H1 (cell line): ENCODE results near the gene CPED1. TPM values are rescaled to one million over a fixed set of nuclear protein-coding genes. Genes with fewer than 3 reads are reported as not detected.

Source experiments
- CTCF ChIA-PET: fragments of 300-600 bp; sonication (Branson Sonifier 250); formaldehyde crosslinking; loops from one replicate; lab custom pipeline; 2021; ENCODE audit not compliant: partially characterized antibody; lab: Charles Lee
- POLR2A ChIA-PET: fragments of 300-600 bp; sonication (Branson Sonifier 250); formaldehyde crosslinking; loops from one replicate; lab custom pipeline; 2021; ENCODE audit warnings: inconsistent platforms; ENCODE audit not compliant: partially characterized antibody; lab: Charles Lee
- DNase-seq, 2 experiments: peaks; one replicate each; pipeline versions ENCODE4 v3.0.0 to v3.0.0-alpha.2; 2010 to 2022; ENCODE audit warnings: low spot score in 2 of 2, low read depth in 1 of 2, mixed read lengths in 1 of 2
- FAIRE-seq: peaks from 2 replicates; lab custom pipeline; 2011; peaks lifted over from hg19 to GRCh38; lab: Jason Lieb, UNC
- H2AFZ ChIP-seq: 2 replicates; pipeline ENCODE4 v1.8.1; 2012; ENCODE audit warnings: low read length, inconsistent platforms
- H2AK5ac ChIP-seq: 2 replicates; pipeline ENCODE4 v1.6.1; 2013; ENCODE audit warnings: low read depth, low read length
- H2BK120ac ChIP-seq: replicated peaks from 2 replicates; pipeline ENCODE3; 2013; ENCODE audit warnings: low read depth, low read length, inconsistent platforms
- H2BK12ac ChIP-seq: 2 replicates; pipeline ENCODE4 v1.6.1; 2013; ENCODE audit warnings: low read depth, low read length
- H2BK15ac ChIP-seq: 2 replicates; pipeline ENCODE4 v1.6.1; 2013; ENCODE audit warnings: low read length
- H2BK20ac ChIP-seq: 2 replicates; pipeline ENCODE4 v1.6.1; 2013; ENCODE audit warnings: low read length
- H2BK5ac ChIP-seq: 2 replicates; pipeline ENCODE4 v1.6.1; 2013; ENCODE audit warnings: low read depth, low read length
- H3K14ac ChIP-seq: 2 replicates; pipeline ENCODE4 v1.6.1; 2013; ENCODE audit warnings: inconsistent platforms; ENCODE audit not compliant: insufficient read length
- H3K18ac ChIP-seq: 2 replicates; pipeline ENCODE4 v1.6.1; 2013; ENCODE audit warnings: low read length; ENCODE audit errors: extremely low read depth
- H3K23ac ChIP-seq: 2 replicates; pipeline ENCODE4 v1.6.1; 2013; ENCODE audit warnings: inconsistent platforms; ENCODE audit not compliant: insufficient read length
- H3K23me2 ChIP-seq: 2 replicates; pipeline ENCODE4 v1.6.1; 2013; ENCODE audit warnings: low read depth, low read length
- H3K27ac ChIP-seq: 2 replicates; pipeline ENCODE4 v1.6.1; 2011; ENCODE audit warnings: low read depth, low read length, inconsistent platforms
- H3K27me3 ChIP-seq, 4 experiments: replicated peaks in 1 of 4; 1 replicate in 1 of 4; 2 replicates in 3 of 4; pipeline versions ENCODE4 v1.6.1 to v1.8.1; 2011 to 2013; ENCODE audit warnings: low read length in 3 of 4, mild to moderate bottlenecking in 3 of 4, inconsistent platforms in 2 of 4, mixed read lengths in 2 of 4, moderate library complexity in 1 of 4; ENCODE audit not compliant: control insufficient read depth in 3 of 4, insufficient read depth in 3 of 4; ENCODE audit errors: extremely low read depth in 1 of 4
- H3K36me3 ChIP-seq, 4 experiments: 2 replicates each; pipeline versions ENCODE4 v1.6.1 to v1.8.1; 2011 to 2013; ENCODE audit warnings: mild to moderate bottlenecking in 4 of 4, low read length in 3 of 4, moderate library complexity in 2 of 4, control low read depth in 1 of 4, inconsistent platforms in 1 of 4; ENCODE audit not compliant: insufficient read depth in 4 of 4, control insufficient read depth in 2 of 4
- H3K4ac ChIP-seq: replicated peaks from 2 replicates; pipeline ENCODE3; 2013; ENCODE audit warnings: low read length, low read depth, mixed read lengths, inconsistent platforms; ENCODE audit not compliant: insufficient read length
- H3K4me1 ChIP-seq, 4 experiments: replicated peaks in 1 of 4; 1 replicate in 1 of 4; 2 replicates in 3 of 4; pipeline versions ENCODE4 v1.6.1 to v1.8.1; 2011 to 2013; ENCODE audit warnings: low read length in 3 of 4, inconsistent platforms in 2 of 4, mixed read lengths in 1 of 4; ENCODE audit not compliant: insufficient read depth in 4 of 4, control insufficient read depth in 3 of 4
- H3K4me2 ChIP-seq, 2 experiments: 2 replicates each; pipeline versions ENCODE4 v1.6.1 to v1.8.1; 2011 to 2013; ENCODE audit warnings: low read depth in 2 of 2, low read length in 2 of 2, control low read depth in 1 of 2, inconsistent platforms in 1 of 2, mild to moderate bottlenecking in 1 of 2; ENCODE audit not compliant: insufficient read depth in 1 of 2
- H3K4me3 ChIP-seq, 4 experiments: fragments of 200-600, 300-600 bp in 1 of 4; sonication (generic), shearing (Covaris generic), sonication (Bioruptor Twin) in 1 of 4; 2 replicates each; pipeline versions ENCODE4 v1.5.1 to v1.8.1; 2011 to 2016; ENCODE audit warnings: low read length in 4 of 4, low read depth in 3 of 4, control low read depth in 2 of 4, inconsistent platforms in 2 of 4, mild to moderate bottlenecking in 2 of 4, mixed read lengths in 1 of 4, moderate library complexity in 1 of 4; ENCODE audit not compliant: insufficient read depth in 2 of 4; ENCODE audit errors: extremely low read depth in 1 of 4
- H3K56ac ChIP-seq: replicated peaks from 2 replicates; pipeline ENCODE3; 2013; ENCODE audit warnings: low read depth, mild to moderate bottlenecking, mixed read lengths, low read length, inconsistent platforms; ENCODE audit not compliant: insufficient read length
- H3K79me1 ChIP-seq: 2 replicates; pipeline ENCODE4 v1.6.1; 2013; ENCODE audit warnings: low read depth, low read length, control low read depth
- H3K79me2 ChIP-seq, 2 experiments: 2 replicates each; pipeline versions ENCODE4 v1.6.1 to v1.8.1; 2012 to 2013; ENCODE audit warnings: low read length in 2 of 2, mild to moderate bottlenecking in 2 of 2, inconsistent platforms in 1 of 2; ENCODE audit not compliant: insufficient read depth in 2 of 2, control insufficient read depth in 1 of 2
- H3K9ac ChIP-seq, 4 experiments: replicated peaks in 1 of 4; 1 replicate in 1 of 4; 2 replicates in 3 of 4; pipeline versions ENCODE4 v1.6.1 to v1.8.1; 2011 to 2013; ENCODE audit warnings: low read depth in 3 of 4, low read length in 3 of 4, control low read depth in 2 of 4, mild to moderate bottlenecking in 2 of 4, moderate library complexity in 2 of 4, inconsistent platforms in 1 of 4; ENCODE audit errors: extremely low read depth in 1 of 4
- H3K9me3 ChIP-seq, 2 experiments: 2 replicates each; pipeline versions ENCODE4 v1.6.1 to v1.8.1; 2012 to 2013; ENCODE audit warnings: mild to moderate bottlenecking in 2 of 2, moderate library complexity in 2 of 2, control low read depth in 1 of 2, inconsistent platforms in 1 of 2, low read depth in 1 of 2, low read length in 1 of 2, mixed read lengths in 1 of 2; ENCODE audit not compliant: insufficient read depth in 2 of 2
- H4K20me1 ChIP-seq, 2 experiments: replicated peaks in 1 of 2; 2 replicates each; pipeline versions ENCODE3 to v1.8.1; 2011 to 2013; ENCODE audit warnings: inconsistent platforms in 2 of 2, low read length in 2 of 2, mild to moderate bottlenecking in 1 of 2; ENCODE audit not compliant: insufficient read depth in 2 of 2, control insufficient read depth in 1 of 2
- H4K5ac ChIP-seq: 2 replicates; pipeline ENCODE4 v1.6.1; 2013; ENCODE audit warnings: low read length, low read depth, mixed read lengths, inconsistent platforms; ENCODE audit not compliant: insufficient read length
- H4K8ac ChIP-seq: 2 replicates; pipeline ENCODE4 v1.8.0; 2013; ENCODE audit warnings: mild to moderate bottlenecking, moderate library complexity, low read length, inconsistent platforms; ENCODE audit not compliant: insufficient read depth; ENCODE audit errors: extremely low read depth
- H4K91ac ChIP-seq: replicated peaks from 2 replicates; pipeline ENCODE3; 2013; ENCODE audit warnings: low read length, mixed read lengths, inconsistent platforms; ENCODE audit not compliant: insufficient read length
- CREB1 ChIP-seq: IDR thresholded peaks from 2 replicates; pipeline ENCODE4 v1.6.1; 2012; ENCODE audit warnings: inconsistent platforms
- EGR1 ChIP-seq: IDR thresholded peaks from 2 replicates; pipeline ENCODE4 v1.6.1; 2011; ENCODE audit warnings: low read depth, low read length, borderline replicate concordance
- EZH2 ChIP-seq: fragments of 200-600 bp; sonication (generic); IDR thresholded peaks from 2 replicates; pipeline ENCODE4 v1.7.1; 2012; ENCODE audit warnings: low read depth, mild to moderate bottlenecking, moderate library complexity, low read length, inconsistent platforms; ENCODE audit not compliant: severe bottlenecking
- SIX5 ChIP-seq: IDR thresholded peaks from 2 replicates; pipeline ENCODE4 v1.6.1; 2011; ENCODE audit warnings: mild to moderate bottlenecking, low read depth, low read length
- TCF12 ChIP-seq: IDR thresholded peaks from 2 replicates; pipeline ENCODE4 v1.6.1; 2011; ENCODE audit warnings: low read depth, mild to moderate bottlenecking, low read length
- WGBS, 2 experiments: shearing (Covaris generic) in 1 of 2; methylation state at CpG; one replicate each; pipeline versions ENCODE4 v1.1.6 to v1.1.7; 2013 to 2015; ENCODE audit warnings: low lambda C conversion rate in 2 of 2, mixed read lengths in 2 of 2, inconsistent platforms in 1 of 2, low coverage in 1 of 2, missing lambda C conversion rate in 1 of 2; ENCODE audit not compliant: insufficient replicate concordance in 2 of 2, insufficient coverage in 1 of 2, insufficient read length in 1 of 2; ENCODE audit errors: extremely low coverage in 1 of 2, missing lambda C conversion rate in 1 of 2; 5-methylcytosine and 5-hydroxymethylcytosine counted together
- polyA plus RNA-seq, 7 experiments: library from polyadenylated mRNA; depleted of rRNA in 3 of 7; stranded (reverse) in 5 of 7; unstranded in 2 of 7; fragments of >200 nt in 5 of 7; fragments of 200-250 nt in 2 of 7; gene quantifications; 1 replicate in 5 of 7; 2 replicates in 1 of 7; 4 replicates in 1 of 7; pipeline versions ENCODE4 v1.2.1 to v1.2.3, GENCODE V29; 2011 to 2013; ENCODE audit warnings: missing spikeins in 2 of 7, mixed read lengths in 2 of 7
- total RNA-seq: library from RNA; stranded (reverse); fragmentation: NEBNext Ultra II Directional; extraction: Animal tissue kit (Norgen Biotek cat#: 25700); gene quantifications from 2 replicates; pipeline ENCODE4 v1.2.1, GENCODE V29; 2021

Gene CPED1
- total and polyA plus RNA-seq, 2 of the 8 experiments (the other 6 are each of a cell fraction or from before 2014, with no cell fraction given): 0.08 to 0.39 TPM

DNA sequence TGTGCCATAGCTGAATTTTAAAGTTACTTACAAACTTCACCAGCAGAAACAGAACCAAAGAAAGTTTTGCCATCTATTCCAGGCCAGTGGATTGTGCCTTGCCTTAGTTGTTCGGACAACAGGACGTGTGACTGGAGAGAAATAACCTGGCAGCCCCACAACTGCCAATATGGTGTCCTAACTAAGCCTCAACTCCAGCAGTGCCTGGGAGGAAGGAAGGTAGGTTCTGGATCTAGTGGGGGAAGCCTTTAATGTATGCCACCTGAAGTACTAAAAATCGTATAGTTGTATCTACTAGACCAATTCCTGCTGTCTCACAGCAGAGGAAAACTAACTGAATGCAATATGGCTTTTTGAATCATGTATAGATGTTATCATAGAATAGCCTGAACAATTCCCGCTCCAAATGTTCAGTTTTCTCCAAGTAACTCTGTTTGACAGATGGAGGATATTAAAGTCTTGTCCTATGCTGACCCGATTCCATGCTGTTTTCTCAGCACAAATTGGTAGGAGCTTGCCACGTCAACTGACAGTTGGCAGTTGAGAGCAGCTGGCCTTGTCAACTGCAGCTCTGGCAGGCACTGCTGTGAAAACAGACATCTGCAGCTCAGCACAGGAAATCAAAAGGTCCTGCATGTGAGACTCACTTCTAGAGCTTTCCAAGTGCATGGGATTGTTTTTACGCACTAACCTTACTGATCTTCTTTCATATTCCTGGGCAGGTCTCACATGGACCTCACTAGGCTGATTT, 255.8 kb downstream of the CPED1 start:
- no peak overlapping the region for H2BK5ac ChIP-seq
- no peak overlapping the region for H3K4me2 ChIP-seq
- H3K36me3 ChIP-seq: no peaks in the 10 kb centered on the region; a peak in 1 of 8 replicates
- no peak overlapping the region for H3K9ac ChIP-seq
- no peak overlapping the region for H3K56ac ChIP-seq
- no peak overlapping the region for H3K4me3 ChIP-seq
- H2BK12ac ChIP-seq: no peak overlapping the region
- no peak overlapping the region for H3K18ac ChIP-seq
- no peak overlapping the region for H2AK5ac ChIP-seq
- no peak overlapping the region for H4K91ac ChIP-seq
- no peak for DNase-seq
- TF ChIP-seq EGR1 (no peak), TCF12 (no peak), EZH2 (no peak), SIX5 (no peak), CREB1 (no peak)
- no peak overlapping the region for H2BK20ac ChIP-seq
- H3K14ac ChIP-seq: no peak overlapping the region
- H4K8ac ChIP-seq: no peak overlapping the region
- CTCF ChIA-PET: interaction anchor here (1.1 to 1.2 kb wide), 2 partner anchors 81 to 125 kb away, joined by 3 to 4 read pairs; no protein-coding TSS in a partner anchor
- no peak overlapping the region for H3K27ac ChIP-seq
- H4K5ac ChIP-seq: no peak overlapping the region
- H4K20me1 ChIP-seq: no peaks in the 10 kb centered on the region
- no peak overlapping the region for H3K4ac ChIP-seq
- H3K79me1 ChIP-seq: no peaks in the 10 kb centered on the region
- no peaks in the 10 kb centered on the region for H3K27me3 ChIP-seq
- no peak for FAIRE-seq
- H3K79me2 ChIP-seq: no peaks in the 10 kb centered on the region
- POLR2A ChIA-PET: no interaction called here
- H3K23ac ChIP-seq: no peak overlapping the region
- WGBS, 2 experiments: 82% methylated on average over 7 of the region's 7 CpGs; no CpG with 5 or more reads in 1 of the 2 experiments
- H3K23me2 ChIP-seq: no peaks in the 10 kb centered on the region
- H2AFZ ChIP-seq: peak overlapping the region; percentile 16; the same call in 1 of the 2 replicates
- H2BK120ac ChIP-seq: no peak overlapping the region
- H2BK15ac ChIP-seq: no peak overlapping the region
- H3K9me3 ChIP-seq: no peaks in the 10 kb centered on the region
- 0 out of 7 replicates have a peak, but pooled peaks cover 0 to 2% (median 0%) of the 10 kb centered on the region in 4 experiments for H3K4me1 ChIP-seq
